Right kidney (tissue), 1 donor: Measurements from ENCODE around the gene KRT80.
A peak's percentile ranks its signal among the peaks of the same experiment; 100 is the strongest.

Source experiments
- DNase-seq: peaks from one replicate; pipeline ENCODE4 v3.0.0-alpha.2; 2016

Gene KRT80

DNA sequence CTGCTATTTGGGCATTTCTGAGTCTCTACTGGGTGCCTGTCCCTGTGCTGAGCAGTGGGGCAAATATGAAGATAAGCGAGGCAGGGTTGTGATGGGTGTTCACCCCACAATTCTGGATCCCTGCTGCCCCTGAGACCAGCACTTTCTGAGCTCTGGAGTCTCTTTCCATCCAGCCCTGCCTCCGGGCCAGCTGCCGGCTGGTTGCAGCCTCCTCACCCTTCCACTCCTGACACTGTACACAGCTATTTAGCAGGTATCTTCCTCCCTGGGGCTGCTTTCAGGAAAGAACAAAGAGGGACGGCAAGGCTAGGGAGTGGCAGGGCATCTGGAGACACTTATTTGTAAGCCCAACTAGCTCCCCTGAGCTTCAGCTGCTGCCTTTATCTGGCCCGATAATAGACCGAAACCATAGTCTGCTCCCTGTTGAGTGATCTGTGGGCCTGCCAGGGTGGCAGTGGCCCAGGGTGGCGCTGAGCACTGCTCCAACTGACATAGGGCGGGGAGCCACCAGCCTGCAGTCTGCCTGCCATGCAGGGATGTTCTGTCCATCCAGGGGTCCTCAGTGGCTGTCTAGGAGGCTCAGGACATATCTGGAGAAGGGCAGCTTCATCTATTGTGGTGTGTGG, 7.6 kb upstream of the KRT80 start:
- DNase-seq, result no peak

DNA sequence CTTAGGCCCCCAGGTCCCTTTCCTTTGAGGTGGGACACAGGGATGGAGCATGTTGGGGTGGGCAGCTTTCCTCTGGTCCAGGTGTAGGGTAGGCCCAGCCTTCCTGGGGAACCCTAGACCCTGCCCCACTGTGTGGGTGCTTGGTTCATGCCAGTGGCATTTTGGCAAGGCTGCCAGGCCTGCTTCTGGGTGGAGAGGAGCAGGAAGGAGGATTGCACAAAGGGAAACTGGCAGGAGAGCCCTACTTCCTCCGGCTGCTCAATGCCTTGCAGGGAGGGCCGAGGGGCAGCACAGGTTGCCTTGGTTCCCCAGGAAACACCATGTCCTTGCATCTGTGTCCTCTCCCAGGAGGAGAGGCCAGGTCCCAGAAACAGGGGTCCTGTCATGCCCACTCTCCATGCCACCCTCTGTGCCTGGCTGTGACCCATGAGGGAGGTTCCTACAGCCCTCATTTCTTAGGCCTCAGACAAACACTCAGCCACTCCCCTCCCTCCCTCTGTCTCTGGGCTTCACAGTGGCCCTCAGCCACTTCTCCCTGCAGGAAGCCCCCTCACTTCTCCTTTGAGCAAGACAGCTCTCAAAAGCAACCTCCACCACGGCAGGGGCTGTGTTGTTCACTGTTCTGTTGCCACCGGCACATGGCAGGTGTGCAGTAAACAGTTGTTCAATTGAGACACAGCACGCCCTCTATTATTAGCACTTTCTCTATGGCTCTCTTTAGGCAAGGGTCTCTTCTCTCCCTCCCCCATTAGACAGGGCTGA, 6.8 kb upstream of the KRT80 start:
- DNase-seq, result no peak

DNA sequence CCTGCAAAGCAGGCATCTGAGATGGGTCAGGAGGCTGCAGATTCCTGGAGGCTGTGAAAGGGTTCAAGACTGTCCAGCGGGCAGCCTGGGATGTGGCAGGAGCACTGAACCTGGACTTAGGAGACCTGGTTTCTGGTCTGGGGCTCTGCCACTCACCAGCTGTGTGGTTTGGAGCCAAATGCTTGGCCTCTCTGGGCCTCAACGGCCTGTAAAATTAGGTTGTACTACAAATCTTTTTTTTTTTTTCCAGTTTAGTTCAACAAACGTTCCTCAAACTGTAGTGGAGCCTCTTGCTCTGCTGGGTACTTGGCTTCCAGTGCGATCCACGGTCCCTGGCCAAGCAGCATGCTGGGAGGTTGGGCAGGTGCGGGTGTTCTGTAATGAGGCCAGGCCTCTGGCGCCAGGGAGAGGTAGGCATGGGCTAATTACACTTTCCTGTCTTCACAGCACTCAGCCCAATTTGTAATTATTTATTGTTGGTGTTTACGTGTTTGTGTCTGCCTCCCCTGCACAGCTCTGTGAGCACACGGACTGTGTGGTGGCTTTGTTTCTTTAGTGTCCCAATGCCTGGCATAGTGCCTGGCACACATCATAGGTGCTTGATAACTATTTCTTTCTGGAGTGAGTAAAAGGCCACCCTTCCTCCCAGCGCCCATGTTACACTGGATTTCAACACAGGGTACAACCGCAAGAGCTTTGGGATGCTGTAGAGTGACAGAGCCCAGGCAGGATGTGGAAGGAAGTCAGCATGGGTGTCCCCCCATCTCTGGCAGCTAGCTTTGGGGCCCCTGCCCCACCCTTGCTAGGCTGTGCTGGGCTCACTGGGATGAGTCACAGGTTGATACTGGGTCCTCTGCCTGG, 5.8 kb upstream of the KRT80 start:
- no peak for DNase-seq

DNA sequence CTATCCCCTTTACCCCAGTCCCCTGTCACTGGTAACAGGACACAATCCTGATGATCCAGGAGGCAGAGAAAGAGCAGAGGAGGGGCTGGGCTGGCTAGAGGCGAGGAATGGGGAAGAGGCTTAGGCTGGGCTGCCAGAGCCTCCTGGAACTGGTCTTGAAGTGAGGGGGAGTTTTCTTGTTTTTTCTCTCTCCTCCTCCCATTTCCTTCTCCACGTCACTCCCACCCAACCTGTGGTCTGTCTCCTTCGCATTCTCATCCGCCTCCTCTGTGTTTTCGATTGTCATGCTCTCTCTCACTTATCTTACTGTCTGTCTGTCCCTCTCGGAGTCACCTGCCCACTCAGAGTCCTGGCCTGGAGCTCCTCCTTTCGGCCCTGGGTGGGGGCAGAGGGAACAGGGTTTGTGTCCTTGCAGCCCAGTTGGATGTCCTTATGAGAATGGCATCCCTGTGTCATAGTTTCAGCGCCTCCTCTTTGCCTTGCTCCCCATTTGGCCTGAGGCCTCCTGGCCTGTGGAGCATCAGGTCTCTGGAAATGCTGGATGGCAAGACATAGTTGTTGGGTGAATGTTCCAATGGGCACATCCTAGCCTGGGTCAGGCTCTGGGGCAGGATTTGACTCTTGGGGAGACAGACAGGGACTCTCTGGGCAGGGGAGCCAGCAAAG, 3.4 kb upstream of the KRT80 start:
- peak; percentile 47 for DNase-seq

DNA sequence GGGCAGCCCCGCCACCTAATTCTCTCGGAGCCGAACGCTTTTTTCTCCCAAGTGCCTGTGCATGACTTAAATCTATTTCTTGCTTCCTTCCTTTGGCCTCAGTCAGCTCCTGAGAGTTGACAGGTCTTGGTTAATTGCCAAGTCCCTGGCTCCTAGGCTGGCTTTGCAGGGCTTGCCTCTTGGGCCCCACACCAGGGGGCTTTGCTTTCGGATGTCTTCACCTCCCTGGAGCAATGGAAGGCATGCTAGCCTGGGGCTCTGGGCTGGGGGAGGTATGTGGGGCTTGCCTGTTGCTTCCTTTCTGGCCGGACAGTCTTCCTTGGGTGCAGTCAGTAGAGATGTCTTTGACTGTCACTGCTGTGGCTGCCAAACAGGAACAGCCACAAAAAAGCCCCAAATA, 2.2 kb upstream of the KRT80 start:
- no peak for DNase-seq

DNA sequence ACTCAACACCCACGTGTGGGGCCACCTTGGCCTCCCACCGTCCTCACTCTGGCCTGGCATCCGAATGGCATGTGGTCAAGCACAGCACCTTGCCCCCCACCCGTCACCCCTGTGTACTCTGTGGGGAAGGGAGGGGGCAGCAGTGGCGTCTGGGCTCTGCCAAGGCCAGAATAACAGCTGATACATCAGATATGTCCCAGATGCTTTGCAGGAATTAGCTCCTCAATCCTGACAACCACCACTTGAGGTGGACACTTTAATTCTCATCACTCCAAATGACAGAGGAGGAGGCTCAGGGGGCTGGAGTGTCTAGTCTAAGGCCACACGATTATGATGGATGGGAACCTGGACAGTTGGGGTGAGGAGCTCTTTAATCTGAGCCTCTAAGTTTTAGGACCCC, 1.7 kb upstream of the KRT80 start:
- no peak for DNase-seq

DNA sequence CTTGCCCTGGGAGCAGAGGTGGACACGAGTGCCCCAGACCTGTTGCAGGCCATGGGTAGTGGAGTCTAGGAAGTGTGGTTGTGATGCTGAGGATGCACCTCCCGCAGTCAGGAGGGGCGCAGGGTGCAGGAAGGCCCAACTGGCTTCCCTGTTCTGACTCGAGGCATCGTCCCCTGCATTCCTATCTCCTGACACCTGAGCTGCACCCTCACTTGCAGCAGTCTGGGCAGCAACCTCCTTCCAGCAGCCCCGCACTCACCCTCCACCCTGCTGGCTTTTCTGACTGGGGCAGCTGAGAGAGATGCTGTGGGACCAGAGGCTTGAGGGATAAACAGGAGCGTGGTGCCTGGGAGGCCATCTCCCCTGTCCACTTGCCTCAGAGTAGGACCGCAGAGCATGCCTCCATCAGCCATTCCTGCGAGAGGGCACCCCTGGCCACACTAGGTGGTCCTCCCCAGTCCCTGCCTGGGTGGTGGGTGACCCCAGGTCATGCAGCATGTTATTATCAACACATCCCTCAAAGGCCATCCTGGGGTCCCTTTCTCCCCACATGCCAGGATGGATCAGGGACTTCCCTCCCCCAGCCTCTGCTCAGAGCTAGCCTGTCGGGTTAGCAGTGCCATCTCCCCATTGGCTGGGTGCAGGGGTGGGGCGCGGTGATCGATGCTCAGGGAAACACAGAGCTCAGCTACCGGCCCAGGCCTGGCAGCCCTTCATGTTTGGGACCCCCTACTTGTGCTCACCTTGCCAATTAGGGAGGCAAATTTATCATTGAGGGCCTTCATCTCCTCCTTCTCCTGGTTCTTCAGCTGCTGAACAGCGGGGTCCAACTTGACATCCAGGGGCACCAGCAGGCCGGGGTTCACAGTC, 719 bp downstream of the KRT80 start:
- no peak for DNase-seq

DNA sequence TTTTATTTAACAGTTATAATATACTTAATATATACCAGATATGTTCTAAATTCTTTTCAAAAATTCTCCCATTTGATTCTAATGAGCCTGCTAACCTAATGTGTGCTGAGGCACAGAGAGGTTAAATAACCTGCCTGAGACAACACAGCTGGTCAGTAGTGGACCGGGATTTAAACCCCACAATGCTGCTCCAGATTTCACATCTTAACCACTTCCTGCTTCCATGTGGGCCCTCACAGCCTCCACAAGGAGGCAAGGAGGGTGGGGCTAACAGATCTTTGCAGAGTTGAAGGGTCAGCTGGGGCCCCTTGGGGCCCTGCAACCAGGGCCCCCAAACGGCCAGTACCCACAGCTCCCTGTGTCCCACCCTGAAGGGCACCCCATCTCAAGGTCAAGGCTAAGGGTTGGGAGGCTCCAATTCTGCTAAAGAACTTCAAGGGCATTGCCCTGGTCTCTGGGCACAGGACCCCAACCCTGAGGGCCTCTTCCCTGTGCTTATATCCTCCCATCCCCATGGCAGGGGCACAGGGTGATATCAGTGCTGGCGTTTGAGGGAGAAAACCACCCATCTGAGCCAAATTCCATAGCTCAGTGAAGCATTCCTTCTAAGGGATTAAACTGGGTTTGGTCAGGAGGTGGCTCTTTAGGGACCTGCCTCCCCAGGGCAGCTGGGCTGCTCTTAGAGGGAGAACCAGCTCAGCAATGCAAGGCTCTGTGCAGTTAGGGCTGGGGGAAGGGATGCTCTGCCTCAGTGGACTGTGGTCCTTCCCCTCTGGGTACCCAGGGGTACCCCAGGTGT, 2.2 kb downstream of the KRT80 start:
- DNase-seq, result no peak

DNA sequence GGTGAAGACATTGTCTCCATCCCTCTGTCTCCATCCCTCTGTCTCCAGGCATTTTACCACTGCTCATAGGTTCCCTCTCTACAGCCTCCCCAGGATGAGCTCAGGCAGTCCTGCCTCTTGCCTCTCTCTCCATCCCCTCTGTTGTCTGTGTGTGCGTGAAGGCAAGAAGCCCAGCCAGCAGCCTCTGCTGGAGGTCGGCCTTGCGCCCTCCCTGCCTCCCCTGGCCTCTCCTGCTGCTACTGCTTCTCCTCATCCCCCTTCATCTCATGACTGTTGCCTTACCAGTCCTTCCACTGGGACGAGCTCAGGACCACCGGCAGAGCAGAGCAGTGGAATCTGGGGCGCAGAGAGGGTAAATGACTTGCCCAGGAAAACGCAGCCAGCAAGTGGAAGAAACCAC, 3.2 kb downstream of the KRT80 start:
- DNase-seq, result no peak

DNA sequence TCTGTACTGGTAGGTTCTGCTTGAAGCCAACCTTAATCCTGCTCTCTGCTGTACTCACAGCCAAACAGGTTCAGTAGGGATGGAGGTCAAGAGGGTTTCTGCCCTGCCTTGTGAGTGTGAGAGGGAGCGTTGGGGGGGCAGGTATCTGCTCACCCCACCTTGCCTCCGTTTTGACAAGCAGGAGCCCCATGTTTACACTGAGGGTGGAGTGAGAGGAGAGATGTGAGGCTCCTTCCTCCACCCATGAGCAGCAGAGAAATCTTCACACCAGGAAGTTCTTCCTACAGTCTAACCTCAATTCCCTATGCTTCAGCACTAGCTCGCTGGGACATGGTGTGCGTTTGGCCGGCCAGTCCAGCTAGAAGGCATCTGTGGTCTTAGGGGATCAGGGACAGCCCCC, 4.2 kb downstream of the KRT80 start:
- DNase-seq, result no peak

DNA sequence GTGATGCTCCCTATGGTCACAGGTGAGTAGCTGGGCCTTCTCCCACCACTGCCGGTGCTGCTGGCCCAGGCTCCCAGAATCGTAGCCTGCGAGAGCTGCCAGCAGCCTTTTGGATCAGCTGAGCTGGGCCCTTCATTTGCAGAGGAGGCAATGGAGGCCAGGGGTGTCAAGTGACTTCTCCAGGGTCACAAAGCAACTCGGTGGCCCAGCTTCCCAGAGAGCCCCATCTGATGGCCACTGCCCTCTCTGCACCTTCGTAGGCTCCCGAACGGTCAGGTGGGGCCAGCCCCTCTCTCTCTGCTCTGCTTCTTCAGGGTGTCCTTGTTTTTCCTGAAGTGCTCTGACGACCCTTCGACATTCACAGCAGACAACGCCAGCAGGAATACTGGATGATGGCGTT, 4.6 kb downstream of the KRT80 start:
- no peak for DNase-seq

DNA sequence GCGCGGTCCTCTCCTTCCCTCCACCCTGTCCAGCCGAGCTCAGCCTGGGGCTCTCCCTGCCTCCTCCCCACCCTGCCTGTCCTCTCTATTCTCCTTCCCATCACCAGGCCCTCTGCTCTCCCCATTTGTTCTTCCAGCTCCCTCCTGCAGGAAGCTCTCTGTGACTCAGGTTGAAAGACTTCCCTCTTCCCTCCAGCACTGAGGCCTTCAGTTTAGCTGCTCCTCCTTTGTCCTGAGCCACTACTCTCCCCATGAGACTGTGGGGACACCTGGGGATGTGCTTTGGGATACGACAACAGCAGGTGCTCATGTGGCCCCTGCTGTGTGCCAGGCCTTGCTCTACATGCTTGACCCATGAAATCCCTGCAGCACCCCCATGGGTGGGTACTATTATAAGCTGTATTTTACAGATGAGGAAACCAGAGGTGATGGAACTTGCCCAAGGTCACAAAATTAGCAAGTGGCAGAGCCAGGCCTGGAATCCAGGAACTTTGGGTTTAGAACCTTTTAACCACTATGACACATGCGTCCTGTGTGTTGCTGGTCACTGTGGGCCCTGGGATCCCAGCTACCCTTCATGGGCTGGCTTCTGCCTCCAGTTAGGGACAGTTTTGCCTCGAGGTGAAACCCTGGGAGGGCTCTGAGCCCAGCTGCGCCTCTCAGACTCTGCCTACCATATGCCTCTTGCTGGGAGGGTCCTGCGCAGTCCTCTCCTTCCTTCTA, 5.5 kb downstream of the KRT80 start:
- no peak for DNase-seq

DNA sequence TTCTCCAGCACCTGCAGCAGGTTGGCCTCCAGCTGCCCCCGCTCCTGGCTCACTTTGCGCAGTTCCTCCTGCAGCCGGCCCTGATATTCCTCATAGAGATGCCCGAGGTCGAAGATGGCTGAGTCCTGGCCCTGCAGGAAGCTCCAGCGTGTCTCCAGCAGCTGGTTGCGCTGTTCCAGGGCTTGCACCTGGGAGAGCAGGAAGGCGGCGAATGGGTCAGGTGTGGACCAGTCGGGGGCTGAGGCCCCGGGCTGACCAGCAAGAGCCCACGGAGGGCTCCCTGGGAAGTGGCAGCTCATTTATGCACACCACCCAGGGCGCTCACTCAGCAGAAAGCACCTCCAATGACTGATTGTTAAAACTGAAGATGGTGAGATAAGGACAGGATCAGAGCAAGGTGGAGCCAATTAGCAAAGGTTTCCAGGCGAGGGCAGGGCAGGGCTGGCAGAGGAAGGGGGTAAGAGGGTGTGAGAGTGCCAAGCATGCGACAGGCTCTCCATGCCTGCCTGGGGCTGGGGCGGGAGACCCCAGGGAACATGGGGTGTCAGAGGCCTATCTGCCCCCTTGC, 6.3 kb downstream of the KRT80 start:
- no peak for DNase-seq

DNA sequence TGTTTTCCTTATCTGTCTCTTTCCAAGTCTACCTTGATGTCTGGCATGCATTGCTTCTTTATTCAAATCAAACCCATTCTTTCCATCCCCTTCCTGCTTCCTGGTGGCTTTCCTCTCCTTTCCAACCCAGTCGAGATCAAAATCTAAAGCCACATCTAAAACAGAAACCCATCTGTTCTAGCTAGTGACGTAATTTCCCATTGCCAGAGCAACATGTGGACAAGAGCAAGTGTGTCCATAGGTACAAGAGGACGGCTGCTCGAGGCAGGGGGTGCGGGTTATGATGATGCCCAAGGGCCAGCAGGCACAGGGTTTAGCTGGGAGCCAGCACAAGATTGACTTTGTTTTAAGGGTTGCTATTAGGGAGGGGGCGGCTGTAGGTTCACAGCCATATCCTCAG, 7.0 kb downstream of the KRT80 start:
- no peak for DNase-seq

DNA sequence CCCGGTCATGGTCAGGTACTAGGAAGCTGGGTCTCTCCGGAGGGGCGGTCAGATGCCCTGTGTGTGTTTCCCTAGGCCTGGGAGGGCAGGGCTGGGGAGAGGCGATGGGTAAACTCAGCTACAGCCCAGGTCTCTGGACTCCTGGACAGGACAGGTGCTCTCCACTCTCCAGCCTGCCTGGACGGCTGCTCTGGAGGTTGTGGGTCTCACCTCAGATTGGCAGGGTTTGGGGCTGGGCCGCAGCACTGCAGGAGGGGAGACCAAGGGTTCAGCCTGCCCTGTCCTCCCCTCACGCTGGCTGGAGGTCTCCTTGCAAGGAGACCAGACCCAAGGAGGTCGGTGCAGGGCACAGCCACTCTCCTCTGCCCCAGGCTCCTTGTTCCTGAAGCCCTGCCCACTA, 7.8 kb downstream of the KRT80 start:
- no peak for DNase-seq

DNA sequence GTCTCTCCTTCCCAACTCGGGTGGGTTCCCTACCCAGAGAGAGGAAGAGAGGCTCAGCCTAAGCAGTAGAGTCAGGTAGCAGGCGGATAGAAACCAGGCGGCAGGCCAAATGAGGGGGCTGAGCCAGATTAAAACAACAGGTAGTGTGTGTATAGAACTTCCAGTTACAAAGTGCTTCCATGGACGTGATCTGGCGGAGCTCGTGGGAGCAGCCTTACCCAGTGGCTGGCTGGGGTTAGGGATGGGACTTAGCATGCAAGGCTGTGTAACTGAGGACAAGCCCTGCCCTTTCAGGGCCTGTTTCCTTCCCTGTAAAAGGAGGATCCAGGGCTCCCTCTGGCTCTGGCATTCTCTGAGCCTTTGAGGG, 8.3 kb downstream of the KRT80 start:
- DNase-seq, result no peak

DNA sequence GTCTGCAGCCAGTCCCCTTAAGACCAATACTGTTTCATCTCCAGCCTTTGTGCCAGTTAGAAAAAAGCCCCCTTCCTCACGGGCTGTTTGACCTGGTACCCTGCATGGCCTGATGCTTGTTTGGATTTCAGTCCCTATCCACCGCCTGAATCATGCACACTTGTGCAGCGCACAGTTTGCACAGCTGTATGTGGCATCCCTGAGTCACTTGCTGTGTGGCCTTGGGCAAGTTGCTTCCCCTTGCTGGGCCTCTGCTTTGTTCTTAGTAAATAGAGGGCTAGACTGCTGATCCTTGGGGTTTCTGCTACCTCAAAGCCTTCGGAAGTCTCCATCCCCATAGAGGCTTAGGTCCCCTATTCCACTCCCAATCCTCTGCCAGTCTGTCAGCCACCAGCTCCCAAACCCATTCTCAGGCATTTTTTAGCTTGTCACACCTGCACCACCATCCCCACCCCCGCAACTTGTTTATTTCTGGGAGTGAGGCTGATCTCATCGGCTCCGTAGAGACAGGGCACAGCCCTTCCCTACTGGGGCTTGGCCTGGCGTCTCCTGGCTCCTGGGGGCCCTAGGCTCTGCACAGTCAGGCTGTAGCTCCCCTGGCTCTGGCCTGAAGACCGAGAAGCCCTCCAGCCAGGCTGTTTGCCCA, 8.8 kb downstream of the KRT80 start:
- no peak for DNase-seq

DNA sequence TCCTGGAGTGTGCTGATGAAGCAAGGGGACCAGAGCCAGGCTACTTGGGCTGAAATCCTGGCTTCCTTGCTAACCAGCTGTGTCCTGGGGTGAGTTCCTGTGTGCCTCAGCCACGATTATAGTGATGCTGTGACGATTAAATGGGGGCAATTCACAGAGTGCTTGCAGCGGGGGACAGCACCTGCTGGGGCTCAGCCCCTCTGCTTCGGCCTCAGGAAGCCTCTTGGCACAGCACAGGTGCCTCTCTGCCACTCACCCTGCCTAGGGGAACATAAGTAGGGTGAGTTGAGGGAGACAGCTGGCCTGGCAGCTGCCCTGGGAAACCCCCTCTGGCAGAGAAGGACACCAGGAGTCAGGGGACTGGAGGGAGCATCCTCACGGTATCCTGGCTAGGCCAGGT, 9.4 kb downstream of the KRT80 start:
- DNase-seq, result no peak

DNA sequence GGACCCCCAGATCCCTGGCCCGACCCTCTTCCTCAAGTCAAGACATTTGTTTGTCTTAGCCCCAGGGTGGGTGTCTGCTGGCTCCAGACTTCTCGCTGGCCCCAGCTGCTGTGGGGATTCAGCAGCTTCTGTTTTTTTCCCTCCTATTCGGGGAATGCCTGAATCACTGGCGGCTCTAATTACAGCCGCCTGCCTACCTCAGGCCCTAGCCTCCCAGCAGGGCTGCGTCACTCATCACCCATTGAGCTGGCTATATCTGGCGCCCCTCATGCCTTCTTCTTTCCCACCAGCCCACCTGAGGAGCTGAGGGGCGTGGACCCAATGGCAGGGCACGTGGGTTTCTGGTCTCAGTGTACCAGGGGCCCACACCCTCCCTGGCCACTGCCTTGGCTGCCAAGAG, 10.1 kb downstream of the KRT80 start:
- DNase-seq, result no peak
